HL-60 (cell line): ENCODE measurements around the gene SLC8A2.

Source experiments
- CTCF ChIP-seq: IDR thresholded peaks from one replicate; pipeline ENCODE4 v1.5.1; 2011; ENCODE audit warnings: low read length, control low read depth, inconsistent platforms; ENCODE audit not compliant: insufficient read depth
- POLR2AphosphoS5 ChIP-seq: IDR thresholded peaks from 2 replicates; pipeline ENCODE4 v1.6.1; 2012; ENCODE audit warnings: low read depth
- REST ChIP-seq: IDR thresholded peaks from 2 replicates; pipeline ENCODE4 v1.6.1; 2012; ENCODE audit warnings: low read depth; ENCODE audit not compliant: insufficient replicate concordance

GRCh38 chr19:47514869-47515588 is 43.3 kb upstream of the SLC8A2 start, which contains the start of gene NAPA:
- TF ChIP-seq CTCF: no peak
- TF ChIP-seq POLR2AphosphoS5: no peak
- peak; percentile 27 for TF ChIP-seq REST
